Type B pancreatic cell (in vitro differentiated cells): Measurements from ENCODE around the gene MBTPS1. TPM values are rescaled to one million over a fixed set of nuclear protein-coding genes. Genes with fewer than 3 reads are reported as not detected.

Experiments used
- DNase-seq: peaks from one replicate; pipeline ENCODE4 v3.0.0; 2021; ENCODE audit warnings: mixed read lengths; ENCODE audit not compliant: unreplicated experiment; ENCODE audit errors: extremely low spot score
- H3K27ac Mint-ChIP-seq: 2 replicates; pipeline ENCODE4 v1.8.0; 2021; ENCODE audit warnings: mild to moderate bottlenecking, mixed read lengths
- H3K27me3 Mint-ChIP-seq: 2 replicates; pipeline ENCODE4 v1.8.0; 2021; ENCODE audit warnings: mixed read lengths
- H3K36me3 Mint-ChIP-seq: 2 replicates; pipeline ENCODE4 v1.8.0; 2021; ENCODE audit warnings: mixed read lengths
- H3K4me1 Mint-ChIP-seq: one replicate; pipeline ENCODE4 v1.8.0; 2021; ENCODE audit warnings: mixed read lengths; ENCODE audit not compliant: unreplicated experiment
- H3K4me3 Mint-ChIP-seq: 2 replicates; pipeline ENCODE4 v1.8.0; 2021; ENCODE audit warnings: mild to moderate bottlenecking, mixed read lengths
- H3K9me3 Mint-ChIP-seq: 2 replicates; pipeline ENCODE4 v1.8.0; 2021; ENCODE audit warnings: mixed read lengths
- total RNA-seq: library from RNA; stranded (reverse); gene quantifications from 2 replicates; pipeline ENCODE4 v1.2.1, GENCODE V29; 2021; ENCODE audit warnings: low replicate concordance
- TF ChIP-seq, protein P1 (sequence below): fragments of 200-600 bp; sonication (generic); conservative IDR thresholded peaks from 2 replicates; pipeline ENCODE4 v1.5.0; 2021; ENCODE audit warnings: antibody characterized with exemption, mild to moderate bottlenecking

Gene MBTPS1
- total RNA-seq, 1 donor from 2014 or later: 88.4 TPM

DNA sequence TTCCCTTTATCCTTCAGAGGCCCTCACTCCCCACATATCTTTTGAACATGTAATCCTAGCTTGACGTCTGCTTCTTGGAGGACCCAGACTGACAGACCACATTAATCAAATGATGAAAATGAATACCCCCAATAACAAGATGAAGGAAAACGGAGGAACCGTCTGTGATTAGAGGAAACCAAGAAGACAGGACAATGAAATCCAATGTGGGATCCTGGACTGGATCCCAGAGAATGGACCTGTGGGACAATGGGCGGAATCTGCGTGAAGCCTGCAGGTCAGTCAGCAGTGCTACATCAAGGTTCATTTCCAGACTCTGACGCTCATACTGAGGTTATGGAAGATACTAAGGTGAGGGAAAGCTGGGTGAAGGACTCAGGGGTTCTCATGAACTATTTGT is 35.9 kb downstream of the MBTPS1 start:
- DNase-seq: no peak
- H3K4me3 Mint-ChIP-seq: no peak overlapping the region
- H3K4me1 Mint-ChIP-seq: no peaks in the 10 kb centered on the region
- TF ChIP-seq, protein P1, sequence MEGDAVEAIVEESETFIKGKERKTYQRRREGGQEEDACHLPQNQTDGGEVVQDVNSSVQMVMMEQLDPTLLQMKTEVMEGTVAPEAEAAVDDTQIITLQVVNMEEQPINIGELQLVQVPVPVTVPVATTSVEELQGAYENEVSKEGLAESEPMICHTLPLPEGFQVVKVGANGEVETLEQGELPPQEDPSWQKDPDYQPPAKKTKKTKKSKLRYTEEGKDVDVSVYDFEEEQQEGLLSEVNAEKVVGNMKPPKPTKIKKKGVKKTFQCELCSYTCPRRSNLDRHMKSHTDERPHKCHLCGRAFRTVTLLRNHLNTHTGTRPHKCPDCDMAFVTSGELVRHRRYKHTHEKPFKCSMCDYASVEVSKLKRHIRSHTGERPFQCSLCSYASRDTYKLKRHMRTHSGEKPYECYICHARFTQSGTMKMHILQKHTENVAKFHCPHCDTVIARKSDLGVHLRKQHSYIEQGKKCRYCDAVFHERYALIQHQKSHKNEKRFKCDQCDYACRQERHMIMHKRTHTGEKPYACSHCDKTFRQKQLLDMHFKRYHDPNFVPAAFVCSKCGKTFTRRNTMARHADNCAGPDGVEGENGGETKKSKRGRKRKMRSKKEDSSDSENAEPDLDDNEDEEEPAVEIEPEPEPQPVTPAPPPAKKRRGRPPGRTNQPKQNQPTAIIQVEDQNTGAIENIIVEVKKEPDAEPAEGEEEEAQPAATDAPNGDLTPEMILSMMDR: no peak
- H3K27ac Mint-ChIP-seq: peak overlapping the region; percentile 7
- H3K27me3 Mint-ChIP-seq: no peaks in the 10 kb centered on the region
- no peaks in the 10 kb centered on the region for H3K9me3 Mint-ChIP-seq
- H3K36me3 Mint-ChIP-seq: peaks cover 24% of the 10 kb centered on the region

GRCh38 chr16:84080378-84080777 is 36.4 kb downstream of the MBTPS1 start:
- no peak for DNase-seq
- Mint-ChIP-seq H3K9me3 (no peaks in the 10 kb centered on the region), H3K36me3 (peaks cover 24% of the 10 kb centered on the region), H3K4me3 (no peak overlapping the region), H3K27me3 (no peaks in the 10 kb centered on the region), H3K4me1 (no peaks in the 10 kb centered on the region), H3K27ac (peak overlapping the region; percentile 7)
- TF ChIP-seq, protein P1: no peak

- Mint-ChIP-seq H3K4me1 (no peaks in the 10 kb centered on the region), H3K27me3 (no peaks in the 10 kb centered on the region), H3K9me3 (no peaks in the 10 kb centered on the region), H3K36me3 (peaks cover 24% of the 10 kb centered on the region), H3K27ac (no peak overlapping the region), H3K4me3 (no peak overlapping the region)
- DNase-seq: no peak
- TF ChIP-seq, protein P1: no peak
Measured at GRCh38 chr16:84079664-84080063, 37.1 kb downstream of the MBTPS1 start.

- DNase-seq: no peak
- Mint-ChIP-seq H3K9me3 (no peaks in the 10 kb centered on the region), H3K4me3 (no peak overlapping the region), H3K27me3 (no peaks in the 10 kb centered on the region), H3K4me1 (no peaks in the 10 kb centered on the region), H3K36me3 (peaks cover 29% of the 10 kb centered on the region), H3K27ac (no peak overlapping the region)
- TF ChIP-seq, protein P1: no peak
Measured at GRCh38 chr16:84075376-84075775, 41.4 kb downstream of the MBTPS1 start.

GRCh38 chr16:84074721-84075120 is 42.0 kb downstream of the MBTPS1 start:
- peaks cover 29% of the 10 kb centered on the region for H3K36me3 Mint-ChIP-seq
- DNase-seq: no peak
- H3K27ac Mint-ChIP-seq: no peak overlapping the region
- no peaks in the 10 kb centered on the region for H3K4me1 Mint-ChIP-seq
- no peaks in the 10 kb centered on the region for H3K9me3 Mint-ChIP-seq
- no peak overlapping the region for H3K4me3 Mint-ChIP-seq
- H3K27me3 Mint-ChIP-seq: no peaks in the 10 kb centered on the region
- TF ChIP-seq, protein P1: no peak

DNA sequence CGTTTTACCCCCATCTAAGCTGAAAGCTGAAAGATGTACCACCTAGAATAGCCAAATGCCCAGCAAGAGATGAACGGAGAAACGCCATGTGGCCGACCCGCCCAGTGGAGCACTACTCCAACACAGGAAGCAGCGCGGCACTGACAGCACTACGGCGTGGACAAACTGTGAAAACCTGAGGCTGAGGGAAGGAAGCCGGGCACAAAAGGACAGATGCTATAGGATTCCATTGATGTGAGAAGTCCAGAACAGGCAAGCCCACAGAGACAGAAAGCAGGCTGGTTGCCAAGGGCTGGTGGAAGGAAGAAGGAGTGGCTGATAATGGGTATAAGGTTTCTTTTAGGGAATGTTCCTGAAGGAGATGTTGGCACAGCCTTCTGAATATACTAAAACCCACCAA is 44.7 kb downstream of the MBTPS1 start:
- Mint-ChIP-seq H3K4me1 (no peaks in the 10 kb centered on the region), H3K4me3 (no peak overlapping the region), H3K36me3 (peaks cover 20% of the 10 kb centered on the region), H3K9me3 (no peaks in the 10 kb centered on the region), H3K27ac (no peak overlapping the region), H3K27me3 (no peaks in the 10 kb centered on the region)
- no peak for DNase-seq
- TF ChIP-seq, protein P1: no peak
